ENCODE results near the gene KCTD4.

DNA sequence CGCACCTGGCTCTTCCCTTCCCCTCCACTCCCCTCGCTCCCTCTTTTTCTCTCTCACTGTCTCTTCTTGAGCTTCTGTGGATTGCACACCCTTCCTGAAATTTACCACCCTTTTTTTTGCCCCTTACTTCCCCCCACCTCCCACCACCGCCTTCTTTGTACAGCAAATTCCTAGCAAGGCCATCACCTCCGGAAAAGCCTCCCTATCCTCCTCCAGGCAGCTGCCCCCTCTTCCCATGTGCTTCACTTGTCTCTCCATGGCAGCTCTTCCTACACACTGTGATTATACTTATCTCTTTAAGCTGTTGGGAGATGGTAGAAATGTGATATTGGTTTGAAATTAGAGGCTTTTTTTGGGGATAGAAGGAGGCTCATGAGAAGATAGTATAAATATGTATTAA, 28.3 kb upstream of the KCTD4 start:
- TF ChIP-seq, protein P1, sequence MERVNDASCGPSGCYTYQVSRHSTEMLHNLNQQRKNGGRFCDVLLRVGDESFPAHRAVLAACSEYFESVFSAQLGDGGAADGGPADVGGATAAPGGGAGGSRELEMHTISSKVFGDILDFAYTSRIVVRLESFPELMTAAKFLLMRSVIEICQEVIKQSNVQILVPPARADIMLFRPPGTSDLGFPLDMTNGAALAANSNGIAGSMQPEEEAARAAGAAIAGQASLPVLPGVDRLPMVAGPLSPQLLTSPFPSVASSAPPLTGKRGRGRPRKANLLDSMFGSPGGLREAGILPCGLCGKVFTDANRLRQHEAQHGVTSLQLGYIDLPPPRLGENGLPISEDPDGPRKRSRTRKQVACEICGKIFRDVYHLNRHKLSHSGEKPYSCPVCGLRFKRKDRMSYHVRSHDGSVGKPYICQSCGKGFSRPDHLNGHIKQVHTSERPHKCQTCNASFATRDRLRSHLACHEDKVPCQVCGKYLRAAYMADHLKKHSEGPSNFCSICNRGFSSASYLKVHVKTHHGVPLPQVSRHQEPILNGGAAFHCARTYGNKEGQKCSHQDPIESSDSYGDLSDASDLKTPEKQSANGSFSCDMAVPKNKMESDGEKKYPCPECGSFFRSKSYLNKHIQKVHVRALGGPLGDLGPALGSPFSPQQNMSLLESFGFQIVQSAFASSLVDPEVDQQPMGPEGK (CRISPR knock-in tag; IDR thresholded peaks at IDR 0.05; ENCODE audit: borderline replicate concordance), result no peak
- no peak for TF ChIP-seq ZNF565 (CRISPR knock-in tag; conservative IDR thresholded peaks at IDR 0.05; ENCODE audit: low read depth)
- TF ChIP-seq TCF4 (CRISPR knock-in tag; IDR thresholded peaks at IDR 0.05; ENCODE audit: borderline replicate concordance), result no peak
- TF ChIP-seq, protein P2, sequence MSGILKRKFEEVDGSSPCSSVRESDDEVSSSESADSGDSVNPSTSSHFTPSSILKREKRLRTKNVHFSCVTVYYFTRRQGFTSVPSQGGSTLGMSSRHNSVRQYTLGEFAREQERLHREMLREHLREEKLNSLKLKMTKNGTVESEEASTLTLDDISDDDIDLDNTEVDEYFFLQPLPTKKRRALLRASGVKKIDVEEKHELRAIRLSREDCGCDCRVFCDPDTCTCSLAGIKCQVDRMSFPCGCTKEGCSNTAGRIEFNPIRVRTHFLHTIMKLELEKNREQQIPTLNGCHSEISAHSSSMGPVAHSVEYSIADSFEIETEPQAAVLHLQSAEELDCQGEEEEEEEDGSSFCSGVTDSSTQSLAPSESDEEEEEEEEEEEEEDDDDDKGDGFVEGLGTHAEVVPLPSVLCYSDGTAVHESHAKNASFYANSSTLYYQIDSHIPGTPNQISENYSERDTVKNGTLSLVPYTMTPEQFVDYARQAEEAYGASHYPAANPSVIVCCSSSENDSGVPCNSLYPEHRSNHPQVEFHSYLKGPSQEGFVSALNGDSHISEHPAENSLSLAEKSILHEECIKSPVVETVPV (CRISPR knock-in tag; IDR thresholded peaks at IDR 0.05), result no peak
- TF ChIP-seq ARNTL (CRISPR knock-in tag; IDR thresholded peaks at IDR 0.05; ENCODE audit: borderline replicate concordance, low read depth), result no peak
- no peak for TF ChIP-seq GLIS3 (CRISPR knock-in tag; IDR thresholded peaks at IDR 0.05)
- TF ChIP-seq, protein P3, sequence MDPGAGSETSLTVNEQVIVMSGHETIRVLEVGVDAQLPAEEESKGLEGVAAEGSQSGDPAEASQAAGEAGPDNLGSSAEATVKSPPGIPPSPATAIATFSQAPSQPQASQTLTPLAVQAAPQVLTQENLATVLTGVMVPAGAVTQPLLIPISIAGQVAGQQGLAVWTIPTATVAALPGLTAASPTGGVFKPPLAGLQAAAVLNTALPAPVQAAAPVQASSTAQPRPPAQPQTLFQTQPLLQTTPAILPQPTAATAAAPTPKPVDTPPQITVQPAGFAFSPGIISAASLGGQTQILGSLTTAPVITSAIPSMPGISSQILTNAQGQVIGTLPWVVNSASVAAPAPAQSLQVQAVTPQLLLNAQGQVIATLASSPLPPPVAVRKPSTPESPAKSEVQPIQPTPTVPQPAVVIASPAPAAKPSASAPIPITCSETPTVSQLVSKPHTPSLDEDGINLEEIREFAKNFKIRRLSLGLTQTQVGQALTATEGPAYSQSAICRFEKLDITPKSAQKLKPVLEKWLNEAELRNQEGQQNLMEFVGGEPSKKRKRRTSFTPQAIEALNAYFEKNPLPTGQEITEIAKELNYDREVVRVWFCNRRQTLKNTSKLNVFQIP (CRISPR knock-in tag; IDR thresholded peaks at IDR 0.05; ENCODE audit: borderline replicate concordance, low read depth), result no peak
- no peak for TF ChIP-seq ZNF70 (CRISPR knock-in tag; IDR thresholded peaks at IDR 0.05)
- TF ChIP-seq ZFP30 (CRISPR knock-in tag; IDR thresholded peaks at IDR 0.05), result no peak
- no peak for TF ChIP-seq TOX (CRISPR knock-in tag; IDR thresholded peaks at IDR 0.05; ENCODE audit: borderline replicate concordance)
- TF ChIP-seq ZFP3 (CRISPR knock-in tag; IDR thresholded peaks at IDR 0.05), result no peak
- TF ChIP-seq RARB (CRISPR knock-in tag; IDR thresholded peaks at IDR 0.05), result no peak

Measured in SK-N-SH treated with all-trans-retinoic acid at 6 μM for 48 hours (cell line).